K562 (cell line): Measurements from ENCODE around the gene CEMP1. TPM values are rescaled to one million over a fixed set of nuclear protein-coding genes. Genes with fewer than 3 reads are reported as not detected.
A peak's percentile ranks its signal among the peaks of the same experiment; 100 is the strongest.

Source experiments
- ATAC-seq: fragments of 200-7000 bp; cut with Tn5 transposase; 3 replicates; pipeline ENCODE4 v1.9.1; 2020; ENCODE audit warnings: moderate library complexity
- BruUV-seq: library from RNA; stranded (reverse); fragments of 400-500 nt; replicated peaks from 2 replicates; lab custom pipeline; 2021; lab: Mats Ljungman, UMichigan
- CTCF ChIA-PET: fragments of 300-600 bp; formaldehyde crosslinking; extraction: SDS; loops from one replicate; lab custom pipeline; 2021; ENCODE audit warnings: low intra/inter-chr PET ratio; lab: Yijun Ruan, JAX
- POLR2A ChIA-PET: fragments of 300-600, 350-650 bp; sonication (Branson Sonifier 250); formaldehyde crosslinking; extraction: SDS; loops from one replicate; lab custom pipeline; 2021; ENCODE audit warnings: antibody characterized with exemption, inconsistent platforms; lab: Yijun Ruan, JAX
- DNase-seq, 4 experiments: peaks; one replicate each; pipeline versions ENCODE4 v3.0.0 to v3.0.0-alpha.2; 2011 to 2018; ENCODE audit warnings: low spot score in 3 of 4, mixed read lengths in 3 of 4; ENCODE audit errors: extremely low read depth in 1 of 4
- FAIRE-seq: peaks from 2 replicates; lab custom pipeline; 2011; peaks lifted over from hg19 to GRCh38; lab: Jason Lieb, UNC
- H2AFZ ChIP-seq: 2 replicates; pipeline ENCODE4 v1.6.0; 2011; ENCODE audit warnings: low read depth, low read length, control low read depth, inconsistent platforms
- H3K27ac ChIP-seq: fragments of 200-600 bp; 3 replicates; pipeline ENCODE4 v1.8.0; 2011; ENCODE audit warnings: low read depth, mild to moderate bottlenecking, control low read depth, inconsistent platforms, low read length, moderate library complexity, mixed read lengths; ENCODE audit errors: extremely low read depth
- H3K27me3 ChIP-seq, 2 experiments: fragments of 300-600 bp in 1 of 2; 2 replicates in 1 of 2; 3 replicates in 1 of 2; pipeline versions ENCODE4 v1.6.0 to v1.8.0; 2011; ENCODE audit warnings: inconsistent platforms in 2 of 2, low read length in 2 of 2, mild to moderate bottlenecking in 1 of 2, mixed read lengths in 1 of 2, moderate library complexity in 1 of 2; ENCODE audit not compliant: control insufficient read depth in 2 of 2, insufficient read depth in 2 of 2
- H3K36me3 ChIP-seq: fragments of 300-600 bp; 3 replicates; pipeline ENCODE4 v1.8.0; 2011; ENCODE audit warnings: mild to moderate bottlenecking, low read length, inconsistent platforms; ENCODE audit not compliant: control insufficient read depth, insufficient read depth
- H3K4me1 ChIP-seq, 2 experiments: fragments of 200-600 bp in 1 of 2; replicated peaks in 1 of 2; 2 replicates in 1 of 2; 3 replicates in 1 of 2; pipeline versions ENCODE4 v1.5.1 to v1.8.0; 2011; ENCODE audit warnings: inconsistent platforms in 2 of 2, low read length in 2 of 2, mild to moderate bottlenecking in 1 of 2, mixed read lengths in 1 of 2, moderate library complexity in 1 of 2; ENCODE audit not compliant: control insufficient read depth in 2 of 2, insufficient read depth in 2 of 2
- H3K4me2 ChIP-seq: 2 replicates; pipeline ENCODE4 v1.6.1; 2011; ENCODE audit warnings: low read length, control low read depth, inconsistent platforms, mixed read lengths; ENCODE audit not compliant: insufficient read depth
- H3K4me3 ChIP-seq: fragments of 200-600 bp; sonication (generic), shearing (Covaris generic); 2 replicates; pipeline ENCODE4 v1.5.1; 2016; ENCODE audit warnings: control low read depth, inconsistent platforms
- H3K79me2 ChIP-seq: fragments of 200-600 bp; 3 replicates; pipeline ENCODE4 v1.8.0; 2011; ENCODE audit warnings: low read length, inconsistent platforms; ENCODE audit not compliant: control insufficient read depth, insufficient read depth
- H3K9ac ChIP-seq, 2 experiments: 2 replicates each; pipeline versions ENCODE4 v1.6.0 to v1.6.1; 2011; ENCODE audit warnings: low read depth in 2 of 2, low read length in 2 of 2, control low read depth in 1 of 2, inconsistent platforms in 1 of 2, mild to moderate bottlenecking in 1 of 2, mixed read lengths in 1 of 2; ENCODE audit not compliant: insufficient read depth in 1 of 2
- H3K9me1 ChIP-seq: one replicate; pipeline ENCODE4 v1.6.0; 2011; ENCODE audit warnings: inconsistent platforms, mild to moderate bottlenecking, low read length, moderate library complexity; ENCODE audit not compliant: control insufficient read depth, insufficient read depth
- H3K9me3 ChIP-seq: replicated peaks from 2 replicates; pipeline ENCODE4 v1.5.1; 2011; ENCODE audit warnings: low read depth, low read length, inconsistent platforms; ENCODE audit not compliant: control insufficient read depth, insufficient read depth
- H4K20me1 ChIP-seq: replicated peaks from 2 replicates; pipeline ENCODE4 v1.6.1; 2011; ENCODE audit warnings: low read length, inconsistent platforms, mixed read lengths; ENCODE audit not compliant: control insufficient read depth, insufficient read depth
- ETS1 ChIP-seq: conservative IDR thresholded peaks from 2 replicates; pipeline ENCODE4 v1.6.1; 2011; ENCODE audit warnings: low read depth, mild to moderate bottlenecking, low read length; ENCODE audit not compliant: control insufficient read depth
- KAT7 ChIP-seq: sonication (generic); formaldehyde crosslinking; IDR thresholded peaks from 2 replicates; pipeline ENCODE4 v1.8.0; 2022; ENCODE audit warnings: missing genetic modification reagents, mild to moderate bottlenecking, borderline replicate concordance
- POLR2G ChIP-seq: fragments of 200-400 bp; formaldehyde crosslinking; IDR thresholded peaks from 2 replicates; pipeline ENCODE4 v1.6.1; 2017; ENCODE audit warnings: low read depth, mild to moderate bottlenecking, antibody characterized with exemption, low read length, moderate library complexity
- THRB ChIP-seq: fragments of 450-650 bp; formaldehyde crosslinking; conservative IDR thresholded peaks from 2 replicates; pipeline ENCODE4 v1.4.0; 2022; ENCODE audit warnings: mild to moderate bottlenecking, missing genetic modification characterization
- WGBS: fragments of 100-300 bp; shearing (Covaris generic); methylation state at CpG from one replicate; pipeline ENCODE4 v1.1.6; 2016; ENCODE audit warnings: low coverage, mixed read lengths; ENCODE audit not compliant: insufficient coverage; ENCODE audit errors: missing lambda C conversion rate; 5-methylcytosine and 5-hydroxymethylcytosine counted together
- in situ Hi-C: fragments of 300-500 bp; cut with MboI; formaldehyde crosslinking; loops from 4 replicates; pipeline ENCODE4 v1.15.0; 2018; ENCODE audit warnings: inconsistent platforms, mixed read lengths
- intact Hi-C: fragments of 100-400 bp; cut with micrococcal nuclease; formaldehyde crosslinking; loops from 2 replicates; pipeline ENCODE4 v1.14.2; 2022
- polyA plus RNA-seq, 8 experiments: library from polyadenylated mRNA; depleted of rRNA in 4 of 8; stranded (reverse) in 5 of 8; unstranded in 3 of 8; fragments of >200 nt; fragmentation: Nextera tagmentation in 2 of 8; fragmentation: Illumina TruSeq in 1 of 8; extraction: Ambion mirVana in 2 of 8; extraction: Trizol in 1 of 8; gene quantifications; 2 replicates each; pipeline versions ENCODE4 v1.2.1 to v1.2.3, GENCODE V29; 2011 to 2014; ENCODE audit warnings: inconsistent platforms in 1 of 8, missing spikeins in 1 of 8
- total RNA-seq, 7 experiments: library from RNA; depleted of rRNA in 6 of 7; stranded (reverse); fragments of >200 nt in 6 of 7; fragmentation: Illumina TruSeq in 2 of 7; extraction: Trizol in 2 of 7; gene quantifications; 2 replicates each; pipeline versions ENCODE4 v1.2.1 to v1.2.3, GENCODE V29; 2011 to 2021; ENCODE audit warnings: low replicate concordance in 1 of 7

CEMP1 gene
- total and polyA plus RNA-seq, 9 of the 15 experiments (the other 6 are each of a cell fraction or from before 2014, with no cell fraction given) = 0.05 to 0.45 TPM; not detected in 7

- in situ Hi-C loops = no loop called here
- TF ChIP-seq POLR2G (peak; percentile 45), ETS1 (no peak), KAT7 (CRISPR knock-in tag) (0 out of 2 replicates have a peak, but pooled peaks have one; percentile 16), THRB (CRISPR knock-in tag) (no peak)
- Histone ChIP-seq H3K4me2 (no peak overlapping the region), H3K9me1 (peaks cover 3% of the 10 kb centered on the region), H4K20me1 (no peaks in the 10 kb centered on the region), H3K79me2 (no peaks in the 10 kb centered on the region), H3K9me3 (no peaks in the 10 kb centered on the region), H3K4me1 (peaks cover 7 to 63% of the 10 kb centered on the region in 2 experiments; a peak in 4 of 5 replicates), H3K9ac (peak overlapping the region in 1 of 2 experiments; percentile 49; a peak in 1 of 4 replicates), H3K4me3 (no peak overlapping the region), H3K27ac (no peak overlapping the region), H2AFZ (no peak overlapping the region), H3K27me3 (no peaks in the 10 kb centered on the region), H3K36me3 (peaks cover 49% of the 10 kb centered on the region; the same call in 2 of the 3 replicates)
- FAIRE-seq (no peak), DNase-seq (no peak), ATAC-seq (no peak)
- CTCF ChIA-PET = no interaction called here
- POLR2A ChIA-PET = interaction anchor here (0.5 to 3.8 kb wide), 3 partner anchors 10 to 230 kb away, joined by 3 to 45 read pairs (median 3); partner anchors contain the start of gene AMDHD2
- intact Hi-C loops = no loop called here
- BruUV-seq = TSS peak; percentile 27
- WGBS = 92% methylated on average over 9 of the region's 14 CpGs
These were observed 434 bp downstream of the CEMP1 start for GRCh38 chr16:2530629-2531318.
